ENCODE results near the gene GHR.

DNA sequence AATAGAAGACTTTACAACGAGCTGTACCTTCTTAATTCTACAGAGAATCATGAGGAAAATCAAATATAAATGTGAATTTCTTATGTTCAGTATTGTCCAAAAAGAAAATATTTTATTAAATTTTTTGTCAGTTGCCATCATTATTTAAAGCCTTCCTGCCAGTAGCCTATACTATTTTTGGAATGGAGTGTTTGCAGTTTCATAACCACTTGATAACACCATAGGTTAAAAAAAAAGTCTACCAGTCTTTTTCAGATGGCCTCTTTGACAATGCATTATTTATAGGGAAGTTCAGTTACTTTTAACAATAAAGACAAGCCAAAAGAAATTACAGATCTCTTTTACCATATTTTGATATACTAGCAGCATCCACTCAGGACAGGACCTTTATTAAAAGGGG is 253.1 kb downstream of the GHR start:
- TF ChIP-seq EZH2 (IDR thresholded peaks at IDR 0.05; ENCODE audit: borderline replicate concordance, low read depth, low read length, poor library complexity, severe bottlenecking), result no peak
- TF ChIP-seq, protein P1, sequence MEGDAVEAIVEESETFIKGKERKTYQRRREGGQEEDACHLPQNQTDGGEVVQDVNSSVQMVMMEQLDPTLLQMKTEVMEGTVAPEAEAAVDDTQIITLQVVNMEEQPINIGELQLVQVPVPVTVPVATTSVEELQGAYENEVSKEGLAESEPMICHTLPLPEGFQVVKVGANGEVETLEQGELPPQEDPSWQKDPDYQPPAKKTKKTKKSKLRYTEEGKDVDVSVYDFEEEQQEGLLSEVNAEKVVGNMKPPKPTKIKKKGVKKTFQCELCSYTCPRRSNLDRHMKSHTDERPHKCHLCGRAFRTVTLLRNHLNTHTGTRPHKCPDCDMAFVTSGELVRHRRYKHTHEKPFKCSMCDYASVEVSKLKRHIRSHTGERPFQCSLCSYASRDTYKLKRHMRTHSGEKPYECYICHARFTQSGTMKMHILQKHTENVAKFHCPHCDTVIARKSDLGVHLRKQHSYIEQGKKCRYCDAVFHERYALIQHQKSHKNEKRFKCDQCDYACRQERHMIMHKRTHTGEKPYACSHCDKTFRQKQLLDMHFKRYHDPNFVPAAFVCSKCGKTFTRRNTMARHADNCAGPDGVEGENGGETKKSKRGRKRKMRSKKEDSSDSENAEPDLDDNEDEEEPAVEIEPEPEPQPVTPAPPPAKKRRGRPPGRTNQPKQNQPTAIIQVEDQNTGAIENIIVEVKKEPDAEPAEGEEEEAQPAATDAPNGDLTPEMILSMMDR (conservative IDR thresholded peaks at IDR 0.05; ENCODE audit: low read depth, low read length), result no peak
